D721Med (cell line): ENCODE results near the gene ADPRH.

ENCODE experiments used
- DNase-seq: peaks from one replicate; pipeline ENCODE4 v3.0.0; 2011; ENCODE audit warnings: low spot score; ENCODE audit not compliant: insufficient read length
- FAIRE-seq: peaks from 2 replicates; lab custom pipeline; 2011; peaks lifted over from hg19 to GRCh38; lab: Jason Lieb, UNC
- CTCF ChIP-seq: IDR thresholded peaks from 2 replicates; pipeline ENCODE4 v1.5.1; 2012; ENCODE audit warnings: mild to moderate bottlenecking, control low read depth; ENCODE audit not compliant: insufficient read depth; ENCODE audit errors: missing control alignments

ADPRH gene

GRCh38 chr3:119635719-119636118 is 56.4 kb downstream of the ADPRH start:
- TF ChIP-seq CTCF, result no peak
- DNase-seq (no peak), FAIRE-seq (no peak)

- TF ChIP-seq CTCF, result no peak
- FAIRE-seq (no peak), DNase-seq (no peak)
Observed at GRCh38 chr3:119636249-119636648, 57.0 kb downstream of the ADPRH start.

GRCh38 chr3:119636891-119637611 is 57.8 kb downstream of the ADPRH start:
- no peak for FAIRE-seq
- no peak for TF ChIP-seq CTCF
- DNase-seq, result no peak

GRCh38 chr3:119637679-119638477 is 58.6 kb downstream of the ADPRH start:
- no peak for FAIRE-seq
- no peak for DNase-seq
- no peak for TF ChIP-seq CTCF
